NB4 (cell line): ENCODE measurements around the gene TADA2A.
A peak's percentile ranks its signal among the peaks of the same experiment; 100 is the strongest.

Experiments
- MYC ChIP-seq: IDR thresholded peaks from 2 replicates; pipeline ENCODE4 v1.6.1; 2011; ENCODE audit warnings: low read depth, low read length
- POLR2A ChIP-seq: IDR thresholded peaks from 2 replicates; pipeline ENCODE4 v1.6.1; 2011; ENCODE audit warnings: mild to moderate bottlenecking; ENCODE audit not compliant: insufficient read length; ENCODE audit errors: extremely low read depth
- TF ChIP-seq, protein P1 (sequence below): IDR thresholded peaks from one replicate; pipeline ENCODE4 v1.5.1; 2012; ENCODE audit warnings: low read depth, low read length
- TF ChIP-seq, protein P2 (sequence below): IDR thresholded peaks from 2 replicates; pipeline ENCODE4 v1.6.1; 2011; ENCODE audit warnings: low read depth, low read length

GRCh38 chr17:37358098-37358829 lies 48.4 kb upstream of the TADA2A start:
- TF ChIP-seq, protein P1, sequence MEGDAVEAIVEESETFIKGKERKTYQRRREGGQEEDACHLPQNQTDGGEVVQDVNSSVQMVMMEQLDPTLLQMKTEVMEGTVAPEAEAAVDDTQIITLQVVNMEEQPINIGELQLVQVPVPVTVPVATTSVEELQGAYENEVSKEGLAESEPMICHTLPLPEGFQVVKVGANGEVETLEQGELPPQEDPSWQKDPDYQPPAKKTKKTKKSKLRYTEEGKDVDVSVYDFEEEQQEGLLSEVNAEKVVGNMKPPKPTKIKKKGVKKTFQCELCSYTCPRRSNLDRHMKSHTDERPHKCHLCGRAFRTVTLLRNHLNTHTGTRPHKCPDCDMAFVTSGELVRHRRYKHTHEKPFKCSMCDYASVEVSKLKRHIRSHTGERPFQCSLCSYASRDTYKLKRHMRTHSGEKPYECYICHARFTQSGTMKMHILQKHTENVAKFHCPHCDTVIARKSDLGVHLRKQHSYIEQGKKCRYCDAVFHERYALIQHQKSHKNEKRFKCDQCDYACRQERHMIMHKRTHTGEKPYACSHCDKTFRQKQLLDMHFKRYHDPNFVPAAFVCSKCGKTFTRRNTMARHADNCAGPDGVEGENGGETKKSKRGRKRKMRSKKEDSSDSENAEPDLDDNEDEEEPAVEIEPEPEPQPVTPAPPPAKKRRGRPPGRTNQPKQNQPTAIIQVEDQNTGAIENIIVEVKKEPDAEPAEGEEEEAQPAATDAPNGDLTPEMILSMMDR, result no peak
- no peak for TF ChIP-seq POLR2A
- TF ChIP-seq, protein P2, sequence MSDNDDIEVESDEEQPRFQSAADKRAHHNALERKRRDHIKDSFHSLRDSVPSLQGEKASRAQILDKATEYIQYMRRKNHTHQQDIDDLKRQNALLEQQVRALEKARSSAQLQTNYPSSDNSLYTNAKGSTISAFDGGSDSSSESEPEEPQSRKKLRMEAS, result peak; percentile 88
- no peak for TF ChIP-seq MYC
